OCI-M2 (cell line): ENCODE data around the gene CLIP2.
"Not testable (repeated sequence)": the region's sequence is repeated elsewhere in the genome, so short reads cannot be mapped to it uniquely, and the experiment has no call there.

Source experiments
- DNase-seq: peaks from one replicate; lab custom pipeline; 2025; ENCODE audit not compliant: unreplicated experiment; lab: John Stamatoyannopoulos, UW

The CLIP2 gene

DNA sequence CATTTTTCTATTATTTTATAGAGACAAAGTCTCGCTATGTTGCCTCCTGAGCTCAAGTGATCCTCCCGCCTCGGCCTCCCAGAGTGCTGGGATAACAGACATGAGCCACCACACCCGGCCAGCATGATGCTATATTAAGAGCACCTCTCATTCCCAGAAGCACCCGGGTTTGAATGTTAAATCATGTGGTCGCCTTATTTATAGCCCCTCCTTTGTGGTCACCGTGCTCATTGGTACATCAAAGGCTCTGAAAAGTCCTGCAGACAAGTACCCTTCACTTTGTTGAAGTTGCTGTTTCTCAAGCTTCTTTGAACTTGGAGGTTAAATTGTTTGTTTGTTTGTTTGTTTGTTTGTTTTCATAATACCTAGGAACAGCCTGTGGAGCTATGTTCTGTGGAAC lies 40.0 kb downstream of the CLIP2 start:
- no peak for DNase-seq

DNA sequence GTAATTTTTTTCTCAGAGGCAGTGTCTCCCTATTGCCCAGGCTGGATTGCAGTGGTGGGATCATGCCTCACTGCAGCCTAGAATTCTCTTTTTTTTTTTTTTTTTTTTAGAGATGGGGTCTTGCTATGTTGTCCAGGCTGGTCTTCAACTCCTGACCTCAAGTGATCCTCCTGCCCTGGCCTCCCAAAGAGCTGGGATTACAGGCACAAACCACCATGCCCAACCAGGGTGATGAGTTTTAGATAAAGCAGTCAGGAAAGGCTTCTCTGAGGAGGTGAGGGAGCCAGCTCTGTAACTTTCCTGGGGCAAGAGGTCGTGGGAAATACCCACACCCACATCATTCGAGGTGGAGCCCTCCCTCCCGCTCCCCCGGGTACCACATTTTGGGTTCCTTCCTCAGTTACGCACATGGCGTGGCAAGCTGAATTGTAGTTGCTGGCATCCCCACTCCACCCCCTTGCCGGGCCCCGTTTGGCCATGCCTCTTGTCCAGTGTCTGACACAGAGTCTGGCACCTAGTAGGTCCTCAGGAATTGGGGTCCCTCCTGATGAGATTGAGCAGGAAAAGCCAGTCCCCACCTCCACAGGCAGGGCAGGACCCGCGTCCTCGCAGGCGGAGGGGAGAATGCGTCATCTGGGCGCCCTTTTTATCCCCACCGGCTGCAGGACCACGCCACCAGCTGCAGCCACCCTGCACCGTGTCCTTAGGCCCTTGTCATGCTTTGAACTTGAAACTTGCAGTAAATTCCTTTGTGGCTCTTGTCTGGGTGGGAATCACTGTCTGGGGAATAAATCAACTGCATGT lies 43.4 kb downstream of the CLIP2 start:
- no peak for DNase-seq

- DNase-seq, result no peak
These were observed 44.8 kb downstream of the CLIP2 start for GRCh38 chr7:74334030-74334429.

- DNase-seq, result no peak
These were observed 48.7 kb downstream of the CLIP2 start for GRCh38 chr7:74337926-74338325.

DNA sequence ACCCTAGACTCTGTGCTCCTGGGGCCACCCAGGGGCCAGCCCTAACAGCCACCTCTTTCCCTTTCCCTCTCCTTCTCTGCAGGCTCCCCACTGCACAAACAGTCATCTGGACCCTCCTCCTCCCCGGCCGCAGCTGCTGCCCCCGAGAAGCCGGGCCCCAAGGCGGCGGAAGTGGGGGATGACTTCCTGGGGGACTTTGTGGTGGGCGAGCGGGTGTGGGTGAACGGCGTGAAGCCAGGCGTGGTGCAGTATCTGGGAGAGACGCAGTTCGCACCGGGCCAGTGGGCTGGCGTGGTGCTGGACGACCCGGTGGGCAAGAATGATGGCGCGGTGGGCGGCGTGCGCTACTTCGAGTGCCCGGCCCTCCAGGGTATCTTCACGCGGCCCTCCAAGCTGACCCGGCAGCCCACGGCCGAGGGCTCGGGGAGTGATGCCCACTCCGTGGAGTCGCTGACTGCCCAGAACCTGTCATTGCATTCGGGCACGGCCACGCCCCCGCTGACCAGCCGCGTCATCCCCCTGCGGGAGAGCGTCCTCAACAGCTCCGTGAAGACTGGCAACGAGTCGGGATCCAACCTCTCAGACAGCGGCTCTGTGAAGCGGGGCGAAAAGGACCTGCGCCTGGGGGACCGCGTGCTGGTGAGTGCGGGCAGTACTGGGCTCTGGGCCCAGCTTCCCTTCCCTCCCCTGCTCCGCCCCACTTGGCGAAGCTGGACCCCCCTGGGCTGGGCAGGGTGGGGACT lies 49.3 kb downstream of the CLIP2 start:
- no peak for DNase-seq

- not testable (repeated sequence) for DNase-seq
These were observed 50.4 kb downstream of the CLIP2 start for GRCh38 chr7:74339648-74340047.

GRCh38 chr7:74343281-74344131 lies 54.3 kb downstream of the CLIP2 start:
- DNase-seq, result no peak

- DNase-seq, result no peak
These were observed 54.9 kb downstream of the CLIP2 start for GRCh38 chr7:74344132-74344496.

DNA sequence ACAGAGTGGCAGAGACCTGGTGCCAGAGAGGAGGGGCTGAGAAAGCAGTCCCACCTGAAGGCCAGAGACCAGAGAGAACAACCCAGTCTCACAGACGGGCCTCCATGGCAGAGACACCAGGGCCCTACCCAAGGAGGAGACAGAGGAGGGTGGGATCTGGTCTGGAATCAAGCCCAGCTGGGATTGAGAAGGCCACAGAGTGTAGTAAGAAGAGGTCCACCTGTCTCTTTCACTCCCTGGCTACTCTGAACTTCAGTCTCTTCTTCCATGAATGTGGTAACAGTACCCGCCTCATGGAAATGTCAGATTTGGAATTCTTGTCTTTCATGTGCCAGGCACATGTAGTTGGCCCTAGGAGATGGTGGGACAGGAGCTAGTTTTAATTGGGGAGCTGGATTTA lies 55.6 kb downstream of the CLIP2 start:
- DNase-seq, result no peak

- no peak for DNase-seq
These were observed 56.8 kb downstream of the CLIP2 start for GRCh38 chr7:74345970-74346369.

GRCh38 chr7:74349621-74350020 lies 60.4 kb downstream of the CLIP2 start:
- no peak for DNase-seq

- DNase-seq, result no peak
These were observed 61.5 kb downstream of the CLIP2 start for GRCh38 chr7:74350751-74351150.

- DNase-seq, result no peak
These were observed 62.6 kb downstream of the CLIP2 start for GRCh38 chr7:74351836-74352235.

DNA sequence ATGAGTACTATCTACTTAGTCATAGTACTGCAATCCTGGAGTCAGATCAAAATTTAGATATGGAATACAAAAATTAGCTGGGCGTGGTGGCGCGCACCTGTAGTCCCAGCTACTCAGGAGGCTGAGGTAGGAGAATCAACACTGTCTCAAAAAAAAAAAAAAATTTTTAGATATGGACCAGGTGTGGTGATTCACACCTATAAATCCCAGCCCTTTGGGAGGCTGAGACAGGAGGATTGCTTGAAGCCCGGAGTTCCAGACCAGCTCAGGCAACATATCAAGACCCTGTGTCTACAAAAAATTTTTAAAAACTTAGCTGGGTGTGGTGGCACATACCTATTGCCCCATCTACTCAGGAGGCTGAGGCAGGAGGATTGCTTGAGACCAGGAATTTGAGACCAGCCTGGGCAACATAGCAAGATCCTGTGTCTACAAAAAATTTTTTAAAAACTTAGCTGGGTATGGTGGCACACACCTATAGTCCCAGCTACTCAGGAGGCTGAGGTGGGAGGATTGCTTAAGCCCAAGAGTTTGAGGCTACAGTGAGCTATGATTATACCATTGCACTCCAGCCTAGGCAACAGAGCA lies 63.4 kb downstream of the CLIP2 start:
- DNase-seq, result not testable (repeated sequence)

DNA sequence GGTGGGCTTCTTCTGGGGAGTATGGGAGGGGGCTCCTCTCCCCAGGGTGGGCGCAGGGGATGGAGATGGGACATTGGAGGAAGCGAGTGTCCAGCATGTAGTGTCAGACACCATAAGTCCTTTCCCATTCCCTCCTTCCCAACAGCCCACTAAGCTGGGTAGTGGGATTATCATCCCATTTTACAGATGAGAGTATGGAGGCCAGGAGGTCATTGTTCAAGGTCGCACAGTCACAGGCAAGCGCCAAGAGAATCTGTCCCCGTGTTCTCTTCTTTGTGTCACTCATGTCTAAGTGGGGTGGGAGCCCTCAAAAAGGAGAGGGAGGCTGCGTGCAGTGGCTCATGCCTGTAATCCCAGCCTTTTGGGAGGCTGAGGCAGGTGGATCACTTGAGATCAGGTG lies 64.8 kb downstream of the CLIP2 start:
- no peak for DNase-seq

- DNase-seq, result no peak
These were observed 65.9 kb downstream of the CLIP2 start for GRCh38 chr7:74355091-74355490.

- DNase-seq, result no peak
These were observed 67.5 kb downstream of the CLIP2 start for GRCh38 chr7:74356589-74357315.

- DNase-seq, result no peak
These were observed 70.8 kb downstream of the CLIP2 start for GRCh38 chr7:74360008-74360407.

GRCh38 chr7:74362266-74362665 lies 73.1 kb downstream of the CLIP2 start:
- DNase-seq, result no peak

DNA sequence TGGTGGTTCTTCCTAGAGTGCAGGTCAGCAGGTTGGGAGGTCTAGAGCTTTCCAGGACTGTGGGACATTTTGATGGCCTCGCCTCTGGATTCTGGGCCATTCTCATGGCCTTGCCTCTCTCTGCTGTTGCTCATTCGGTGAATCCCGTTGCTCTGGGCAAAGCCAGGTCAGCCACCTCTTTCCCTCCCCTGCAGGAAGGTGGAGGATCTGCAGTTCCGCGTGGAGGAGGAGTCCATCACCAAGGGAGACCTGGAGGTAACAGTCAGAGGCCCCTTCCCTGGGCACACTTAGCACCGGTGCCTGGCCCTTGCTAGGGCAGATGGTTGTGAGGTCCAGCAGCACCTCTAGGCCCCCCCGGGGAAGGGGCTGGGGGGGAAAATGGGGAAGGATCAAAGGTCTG lies 74.9 kb downstream of the CLIP2 start:
- no peak for DNase-seq
